Stomach (tissue), 9 donors: Measurements from ENCODE around the gene GNA14. TPM values are rescaled to one million over a fixed set of nuclear protein-coding genes. Genes with fewer than 3 reads are reported as not detected.
"Not testable (repeated sequence)": the region's sequence is repeated elsewhere in the genome, so short reads cannot be mapped to it uniquely, and the experiment has no call there.

ENCODE experiments used
- DNase-seq, 2 donors: peaks; one replicate each; pipeline versions ENCODE4 v3.0.0 to v3.0.0-alpha.2; 2013 to 2019
- H3K27ac ChIP-seq, 5 donors: fragments of 200-600 bp in 4 of 5; sonication (generic) in 4 of 5; one replicate each; pipeline ENCODE4 v1.5.1; 2013 to 2019; ENCODE audit warnings: mild to moderate bottlenecking in 1 of 5, moderate library complexity in 1 of 5
- H3K27me3 ChIP-seq, 3 donors: fragments of 200-600 bp; sonication (generic); one replicate each; pipeline ENCODE4 v1.5.1; 2017 to 2019; ENCODE audit warnings: mixed run types in 1 of 3
- H3K36me3 ChIP-seq, 4 donors: fragments of 200-600 bp; sonication (generic); 1 replicate in 3 of 4; 2 replicates in 1 of 4; pipeline ENCODE4 v1.5.1; 2016 to 2019
- H3K4me1 ChIP-seq, 4 donors: fragments of 200-600 bp; sonication (generic); one replicate each; pipeline ENCODE4 v1.5.1; 2016 to 2019
- H3K4me3 ChIP-seq, 4 donors: fragments of 200-600 bp; sonication (generic) in 3 of 4; one replicate each; pipeline ENCODE4 v1.5.1; 2016 to 2019; ENCODE audit warnings: mild to moderate bottlenecking in 1 of 4
- H3K9me3 ChIP-seq, 4 donors: fragments of 200-600 bp; sonication (generic); one replicate each; pipeline ENCODE4 v1.5.1; 2016 to 2019
- EP300 ChIP-seq: sonication (generic); formaldehyde crosslinking; IDR thresholded peaks from one replicate; pipeline ENCODE4 v1.6.1; 2017; ENCODE audit warnings: antibody characterized with exemption
- POLR2A ChIP-seq, 4 donors: fragments of 450-650 bp; IDR thresholded peaks; one replicate each; pipeline ENCODE4 v1.6.1; 2016; ENCODE audit warnings: antibody characterized with exemption in 4 of 4, control low read depth in 2 of 4, mild to moderate bottlenecking in 1 of 4, moderate library complexity in 1 of 4
- POLR2AphosphoS5 ChIP-seq, 3 donors: sonication (generic); formaldehyde crosslinking; IDR thresholded peaks; one replicate each; pipeline ENCODE4 v1.6.1; 2016; ENCODE audit warnings: antibody characterized with exemption in 3 of 3
- WGBS, 5 donors: extraction: QIAGEN DNeasy Blood & Tissue Kit in 3 of 5; methylation state at CpG; one replicate each; pipeline versions ENCODE4 v1.1.5 to v1.1.7; 2013 to 2018; 5-methylcytosine and 5-hydroxymethylcytosine counted together
- intact Hi-C: fragments of 100-400 bp; cut with DNase I; formaldehyde crosslinking; loops from one replicate; pipeline ENCODE4 v1.15.1; 2023; ENCODE audit warnings: low total_unique reads
- polyA plus RNA-seq, 3 donors: library from polyadenylated mRNA; stranded (reverse); fragments of 200-250 nt; gene quantifications; one replicate each; pipeline ENCODE4 v1.2.3, GENCODE V29; 2013
- total RNA-seq, 5 donors: library from RNA; depleted of rRNA; stranded (reverse); fragments of >200 nt; gene quantifications; one replicate each; pipeline versions ENCODE4 v1.1.0 to v1.2.3, GENCODE V29; 2014 to 2016
- TF ChIP-seq, protein P1 (sequence below), 7 experiments: fragments of 450-650 bp in 4 of 7; fragments of 200-600 bp in 3 of 7; sonication (generic) in 3 of 7; IDR thresholded peaks; one replicate each; pipeline ENCODE4 v1.5.1; 2016 to 2019; ENCODE audit warnings: antibody characterized with exemption in 7 of 7, control low read depth in 2 of 7, mild to moderate bottlenecking in 1 of 7
- donor health status: healthy with polysubstance abuse.
- donor health status: Bipolar disorder and iron deficiency.
- donor health status: healthy.

Gene GNA14
- total and polyA plus RNA-seq, 8 donors = 0.46 to 12.5 (median 1.3) TPM; not detected in 1

DNA sequence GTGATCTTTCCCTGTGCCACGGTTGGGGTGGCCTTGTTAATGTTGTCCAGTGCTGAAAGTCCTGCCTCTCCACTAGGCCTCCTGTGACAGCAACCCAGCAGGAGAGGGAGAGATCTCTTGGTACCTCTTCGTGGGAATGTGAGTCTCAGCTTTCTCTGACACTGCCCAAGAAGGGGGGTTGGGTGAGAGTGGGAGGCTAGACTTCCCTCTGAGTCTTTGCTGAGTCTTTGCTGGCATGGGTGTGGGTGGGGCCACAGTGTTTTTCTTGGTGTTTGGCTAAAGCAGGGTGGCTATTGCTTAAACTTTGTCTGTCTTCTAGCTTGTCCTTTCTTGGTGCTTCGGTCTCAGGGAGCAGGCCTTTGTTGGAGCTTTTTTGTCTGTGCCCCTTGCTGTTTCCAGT is 145.6 kb downstream of the GNA14 start:
- Histone ChIP-seq H3K36me3 (no peaks in the 10 kb centered on the region), H3K4me3 (no peak overlapping the region), H3K4me1 (peaks cover 0 to 12% (median 3%) of the 10 kb centered on the region in 4 donors), H3K9me3 (no peaks in the 10 kb centered on the region), H3K27ac (no peak overlapping the region), H3K27me3 (no peaks in the 10 kb centered on the region)
- DNase-seq = no peak
- 68 to 78% (median 74%) methylated on average over 2 to 3 of the region's 3 CpGs for WGBS, 5 donors
- no peak for TF ChIP-seq EP300
- no peak for TF ChIP-seq POLR2AphosphoS5 (IDR thresholded peaks at IDR 0.05)
- TF ChIP-seq, protein P1, sequence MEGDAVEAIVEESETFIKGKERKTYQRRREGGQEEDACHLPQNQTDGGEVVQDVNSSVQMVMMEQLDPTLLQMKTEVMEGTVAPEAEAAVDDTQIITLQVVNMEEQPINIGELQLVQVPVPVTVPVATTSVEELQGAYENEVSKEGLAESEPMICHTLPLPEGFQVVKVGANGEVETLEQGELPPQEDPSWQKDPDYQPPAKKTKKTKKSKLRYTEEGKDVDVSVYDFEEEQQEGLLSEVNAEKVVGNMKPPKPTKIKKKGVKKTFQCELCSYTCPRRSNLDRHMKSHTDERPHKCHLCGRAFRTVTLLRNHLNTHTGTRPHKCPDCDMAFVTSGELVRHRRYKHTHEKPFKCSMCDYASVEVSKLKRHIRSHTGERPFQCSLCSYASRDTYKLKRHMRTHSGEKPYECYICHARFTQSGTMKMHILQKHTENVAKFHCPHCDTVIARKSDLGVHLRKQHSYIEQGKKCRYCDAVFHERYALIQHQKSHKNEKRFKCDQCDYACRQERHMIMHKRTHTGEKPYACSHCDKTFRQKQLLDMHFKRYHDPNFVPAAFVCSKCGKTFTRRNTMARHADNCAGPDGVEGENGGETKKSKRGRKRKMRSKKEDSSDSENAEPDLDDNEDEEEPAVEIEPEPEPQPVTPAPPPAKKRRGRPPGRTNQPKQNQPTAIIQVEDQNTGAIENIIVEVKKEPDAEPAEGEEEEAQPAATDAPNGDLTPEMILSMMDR (IDR thresholded peaks at IDR 0.05) = no peak
- intact Hi-C loops = no loop called here

DNA sequence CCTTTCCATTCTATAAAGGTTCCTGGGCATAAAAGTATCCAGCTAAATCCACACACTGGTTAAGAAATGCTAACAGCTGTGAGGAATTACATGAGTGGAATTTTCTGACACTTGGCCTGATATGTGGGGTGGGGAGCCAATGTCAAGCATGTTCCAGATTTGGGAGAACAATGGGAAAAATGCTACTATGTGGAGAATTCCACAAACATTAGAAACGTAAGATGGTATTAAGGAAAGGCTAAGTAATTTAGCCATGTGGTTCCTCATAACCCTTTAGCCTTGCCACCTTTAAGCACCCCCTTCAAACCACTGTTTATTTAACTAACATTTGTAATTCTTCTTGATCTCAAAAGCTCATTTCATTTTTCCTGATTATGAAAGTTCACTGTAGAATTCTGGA is 149.2 kb downstream of the GNA14 start:
- no peaks in the 10 kb centered on the region for H3K9me3 ChIP-seq

DNA sequence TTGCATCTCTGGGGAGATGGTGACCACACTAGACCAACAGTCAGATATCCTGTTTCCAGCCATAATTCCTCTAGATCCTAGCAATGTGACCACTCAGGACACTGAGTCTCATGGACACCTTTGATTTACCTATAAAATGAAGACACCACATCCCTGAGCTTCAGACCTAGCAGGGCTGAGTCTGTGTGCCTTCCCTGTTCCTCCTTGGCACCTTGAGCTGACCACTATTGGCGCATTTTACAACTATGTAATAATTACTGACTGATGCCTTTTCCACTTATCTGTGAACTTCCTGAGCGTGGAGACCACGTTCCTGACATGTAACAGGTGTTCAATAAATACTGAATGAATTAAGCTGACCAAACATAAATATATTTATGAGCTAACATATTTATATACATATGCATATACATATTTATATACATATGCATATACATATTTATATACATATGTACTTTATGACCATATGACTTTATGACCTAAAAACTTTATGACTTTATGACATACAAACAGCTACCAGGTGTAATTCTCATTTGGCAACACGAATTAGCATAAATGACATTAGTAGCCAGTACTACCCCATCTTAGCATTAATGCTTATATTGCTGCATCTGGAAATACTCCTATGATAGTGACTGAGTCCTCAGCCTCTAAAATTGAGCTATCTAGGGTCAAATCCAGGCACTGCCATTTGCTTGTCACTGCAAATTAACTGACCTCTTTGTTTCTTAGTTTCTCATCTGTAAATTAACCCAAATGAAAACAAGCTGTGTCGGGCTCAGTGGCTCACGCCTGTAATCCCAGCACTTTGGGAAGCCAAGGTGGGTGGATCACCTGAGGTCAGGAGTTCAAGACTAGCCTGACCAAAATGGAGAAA is 150.6 kb downstream of the GNA14 start:
- no peaks in the 10 kb centered on the region for H3K9me3 ChIP-seq
- intact Hi-C loops = no loop called here
- H3K36me3 ChIP-seq = no peaks in the 10 kb centered on the region
- 86 to 91% (median 88%) methylated on average over 6 of the region's 6 CpGs for WGBS, 5 donors
- DNase-seq = no peak
- H3K27ac ChIP-seq = no peak overlapping the region
- no peaks in the 10 kb centered on the region for H3K4me1 ChIP-seq
- H3K4me3 ChIP-seq = no peak overlapping the region
- no peak for TF ChIP-seq EP300
- no peak for TF ChIP-seq POLR2AphosphoS5 (IDR thresholded peaks at IDR 0.05)
- TF ChIP-seq, protein P1 (IDR thresholded peaks at IDR 0.05) = no peak
- TF ChIP-seq POLR2A (IDR thresholded peaks at IDR 0.05) = no peak
- H3K27me3 ChIP-seq = no peaks in the 10 kb centered on the region

More for the DNA sequence above, 149.2 kb downstream of the GNA14 start:
- intact Hi-C loops = no loop called here
- H3K4me3 ChIP-seq = no peak overlapping the region
- no peaks in the 10 kb centered on the region for H3K36me3 ChIP-seq
- H3K4me1 ChIP-seq = no peaks in the 10 kb centered on the region
- H3K27me3 ChIP-seq = no peaks in the 10 kb centered on the region
- TF ChIP-seq, protein P1 (IDR thresholded peaks at IDR 0.05) = no peak
- no peak for TF ChIP-seq EP300
- no peak for TF ChIP-seq POLR2A (IDR thresholded peaks at IDR 0.05)
- TF ChIP-seq POLR2AphosphoS5 (IDR thresholded peaks at IDR 0.05) = no peak
- DNase-seq = no peak
- no peak overlapping the region for H3K27ac ChIP-seq
- WGBS, 5 donors = 48 to 67% (median 50%) methylated on average over 1 of the region's 1 CpG

DNA sequence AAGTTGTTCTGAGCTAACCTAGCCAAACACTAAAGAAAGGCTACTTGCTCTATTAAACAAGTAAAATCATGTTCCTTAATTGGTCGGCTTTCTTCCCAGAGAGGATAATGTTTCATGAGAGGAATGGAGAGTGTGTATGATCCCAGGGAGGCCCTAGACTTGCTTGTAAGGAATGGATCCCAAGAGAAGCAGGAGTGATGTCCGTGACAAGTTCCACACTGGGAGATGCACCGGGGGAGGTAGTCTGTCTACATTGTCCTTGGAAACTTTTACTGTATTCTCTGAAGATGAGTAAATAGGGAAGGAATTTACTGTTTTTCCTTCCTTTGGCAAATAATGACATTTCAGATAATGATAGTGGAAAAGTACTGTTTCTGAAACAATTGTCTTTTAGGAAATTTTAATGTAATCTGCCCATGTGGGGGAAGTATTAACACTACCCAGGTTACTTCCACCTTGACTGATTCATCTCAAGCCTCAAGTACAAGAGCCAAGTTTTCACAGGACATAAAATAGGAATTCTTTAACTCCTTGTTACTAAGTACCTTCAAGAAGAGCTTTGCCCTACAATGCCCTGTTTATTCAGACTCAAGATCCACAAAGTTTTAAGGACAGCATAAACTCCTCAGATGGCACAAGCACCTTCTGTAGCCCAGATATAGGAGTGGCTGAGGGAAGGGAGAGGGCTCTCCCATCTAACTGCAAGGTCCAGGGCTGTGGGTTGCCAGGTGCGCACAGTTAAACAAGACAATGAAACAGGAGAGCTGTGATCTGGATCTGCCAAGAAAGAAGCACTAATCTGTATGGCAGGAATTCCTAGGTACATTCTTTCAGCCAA is 152.1 kb downstream of the GNA14 start:
- no peak overlapping the region for H3K27ac ChIP-seq
- H3K36me3 ChIP-seq = no peaks in the 10 kb centered on the region
- H3K27me3 ChIP-seq = no peaks in the 10 kb centered on the region
- 55 to 69% (median 62%) methylated on average over 4 of the region's 4 CpGs for WGBS, 5 donors
- TF ChIP-seq EP300 (no peak), POLR2AphosphoS5 (IDR thresholded peaks at IDR 0.05) (no peak), POLR2A (IDR thresholded peaks at IDR 0.05) (no peak)
- TF ChIP-seq, protein P1 (IDR thresholded peaks at IDR 0.05) = no peak
- no peaks in the 10 kb centered on the region for H3K4me1 ChIP-seq
- peak in 1 of 2 donors; percentile 77 for DNase-seq
- intact Hi-C loops = no loop called here
- H3K4me3 ChIP-seq = no peak overlapping the region
- H3K9me3 ChIP-seq = peaks cover 0 to 9% (median 1%) of the 10 kb centered on the region in 4 donors

DNA sequence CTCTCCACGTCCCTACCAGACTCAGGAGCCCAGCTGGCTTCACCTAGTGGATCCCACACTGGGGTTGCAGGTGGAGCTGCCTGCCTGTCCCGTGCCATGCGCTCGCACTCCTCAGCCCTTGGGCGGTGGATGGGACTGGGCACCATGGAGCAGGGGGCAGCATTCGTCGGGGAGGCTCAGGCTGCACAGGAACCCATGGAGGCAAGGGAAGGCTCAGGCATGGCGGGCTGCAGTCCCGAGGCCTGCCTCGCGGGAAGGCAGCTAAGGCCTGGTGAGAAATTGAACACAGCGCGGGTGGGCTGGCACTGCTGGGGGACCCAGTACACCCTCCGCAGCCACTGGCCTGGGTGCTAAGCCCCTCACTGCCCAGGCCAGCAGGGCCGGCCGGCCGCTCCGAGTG is 157.8 kb downstream of the GNA14 start:
- H3K9me3 ChIP-seq = peaks cover 0 to 27% (median 5%) of the 10 kb centered on the region in 4 donors
- H3K27me3 ChIP-seq, H3K36me3 ChIP-seq, H3K27ac ChIP-seq, DNase-seq, intact Hi-C loops, H3K4me3 ChIP-seq, H3K4me1 ChIP-seq: not testable (repeated sequence)
- WGBS, 5 donors = 83 to 99% (median 96%) methylated on average over 6 to 18 of the region's 18 CpGs

DNA sequence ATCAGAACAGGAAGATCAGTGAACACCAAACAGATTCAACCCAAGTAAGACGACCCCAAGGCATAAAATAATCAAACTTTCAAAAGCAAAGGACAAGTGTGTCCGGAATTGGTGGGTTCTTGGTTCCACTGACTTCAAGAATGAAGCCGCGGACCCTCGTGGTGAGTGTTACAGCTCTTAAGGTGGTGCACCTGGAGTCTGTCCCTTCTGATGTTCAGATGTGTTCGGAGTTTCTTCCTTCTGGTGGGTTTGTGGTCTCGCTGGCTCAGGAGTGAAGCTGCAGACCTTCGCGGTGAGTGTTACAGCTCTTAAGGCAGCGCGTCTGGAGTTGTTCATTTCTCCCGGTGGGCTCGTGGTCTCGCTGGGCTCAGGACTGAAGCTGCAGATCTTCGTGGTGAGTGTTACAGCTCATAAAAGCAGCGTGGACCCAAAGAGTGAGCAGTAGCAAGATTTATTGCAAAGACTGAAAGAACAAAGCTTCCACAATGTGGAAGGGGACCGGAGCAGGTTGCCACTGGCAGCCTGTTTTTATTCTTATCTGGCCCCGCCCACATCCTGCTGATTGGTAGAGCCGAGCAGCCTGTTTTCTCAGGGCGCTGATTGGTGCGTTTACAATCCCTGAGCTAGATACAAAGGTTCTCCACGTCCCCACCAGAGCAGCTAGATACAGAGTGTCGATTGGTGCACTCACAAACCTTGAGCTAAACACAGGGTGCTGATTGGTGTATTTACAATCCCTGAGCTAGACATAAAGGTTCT is 158.5 kb downstream of the GNA14 start:
- intact Hi-C loops, H3K27me3 ChIP-seq, H3K27ac ChIP-seq, H3K4me1 ChIP-seq, H3K4me3 ChIP-seq, DNase-seq, H3K36me3 ChIP-seq: not testable (repeated sequence)
- 76 to 84% (median 81%) methylated on average over 21 to 23 of the region's 23 CpGs for WGBS, 5 donors
- H3K9me3 ChIP-seq = peaks cover 0 to 27% (median 5%) of the 10 kb centered on the region in 4 donors
